Globus pallidus (tissue), 1 donor: ENCODE measurements around the gene BAIAP2L2.
A peak's percentile ranks its signal among the peaks of the same experiment; 100 is the strongest.
"Not testable (repeated sequence)": the region's sequence is repeated elsewhere in the genome, so short reads cannot be mapped to it uniquely, and the experiment has no call there.

ENCODE experiments used
- DNase-seq: peaks from one replicate; pipeline ENCODE4 v3.0.0-alpha.2; 2015; ENCODE audit warnings: low spot score

Gene BAIAP2L2

DNA sequence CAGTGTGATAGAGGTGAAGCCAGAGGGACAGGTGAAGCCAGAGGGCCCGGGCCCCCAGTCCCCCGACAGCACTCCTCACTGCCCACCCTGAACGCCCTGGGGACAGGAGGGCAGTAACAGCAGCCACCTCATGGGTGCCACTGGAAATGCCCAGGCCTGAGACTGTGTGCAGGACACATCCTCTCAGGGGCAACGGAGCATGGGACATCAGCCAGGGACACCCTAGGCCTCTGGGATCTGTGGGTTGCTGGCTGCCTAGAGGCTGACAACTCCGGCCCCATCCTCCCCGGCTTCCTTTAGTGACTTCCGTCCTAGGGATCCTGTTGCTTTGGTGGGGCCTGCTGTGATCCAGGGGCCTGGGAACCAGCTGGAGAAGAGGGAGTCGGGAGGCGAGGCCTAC is 17.4 kb upstream of the BAIAP2L2 start:
- DNase-seq, result no peak

DNA sequence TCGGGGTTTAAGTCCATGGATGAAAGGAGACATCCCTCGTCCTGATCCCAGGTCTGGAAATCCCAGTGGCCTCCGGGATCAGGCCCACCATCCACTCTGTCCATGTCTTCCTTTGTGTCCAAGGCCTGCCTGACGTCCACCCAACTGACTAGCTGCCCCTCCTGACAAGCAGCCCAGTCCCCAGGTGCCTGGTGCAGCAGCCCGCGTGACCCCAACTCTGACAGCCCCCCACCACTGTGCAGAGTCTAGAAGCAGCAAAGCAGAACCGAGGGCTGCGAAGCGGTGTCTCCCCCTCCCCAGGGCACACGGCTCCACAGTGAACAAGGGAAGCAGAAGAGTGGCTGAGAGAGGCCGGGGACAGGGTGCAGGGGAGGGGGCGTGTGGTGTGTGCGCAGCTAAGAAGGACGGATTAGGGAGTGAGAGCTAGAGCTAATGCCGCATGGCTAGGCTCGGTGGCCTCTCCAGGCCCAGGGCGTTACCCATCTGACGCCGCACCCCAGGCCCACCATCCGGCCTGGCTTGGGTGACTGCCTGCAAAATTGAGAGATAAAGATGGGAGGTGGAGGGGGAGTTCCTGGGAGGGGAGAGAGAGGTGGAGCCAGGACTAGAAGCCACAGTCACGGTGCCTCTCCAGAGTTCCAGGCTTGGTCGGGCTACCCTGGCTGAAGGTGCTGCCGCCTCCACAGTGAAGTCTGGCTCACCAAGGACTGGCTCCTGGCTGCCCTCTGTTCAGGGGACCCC is 16.6 kb upstream of the BAIAP2L2 start:
- no peak for DNase-seq

- DNase-seq, result no peak
These were observed 15.3 kb upstream of the BAIAP2L2 start for GRCh38 chr22:38125751-38126201.

DNA sequence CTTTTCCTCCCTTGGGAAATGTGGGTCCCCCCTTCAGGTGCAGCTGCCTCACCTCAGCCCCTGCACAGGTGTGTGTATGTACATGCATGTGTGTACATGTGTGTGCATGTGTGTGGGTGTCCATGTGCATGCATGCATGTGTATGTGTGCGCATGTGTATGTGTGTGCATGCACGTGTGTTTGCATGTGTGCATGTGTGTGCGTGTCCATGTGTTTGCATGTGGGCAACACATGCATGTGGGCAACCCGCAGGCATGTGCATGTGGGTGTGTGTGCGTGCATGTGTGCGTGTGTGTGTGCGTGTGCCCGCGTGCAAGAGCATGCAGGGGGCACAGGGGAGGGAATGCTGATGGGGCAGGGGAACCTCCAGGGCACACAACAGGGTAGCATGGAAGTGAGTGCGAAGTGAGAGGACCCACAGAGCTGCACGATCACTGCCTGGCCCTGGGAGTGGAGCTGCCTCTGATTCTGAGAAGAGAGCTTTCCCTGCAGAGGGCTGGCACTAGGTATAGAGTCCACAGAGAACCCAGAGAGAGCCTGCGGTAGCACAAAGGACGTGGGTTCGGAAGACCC is 14.6 kb upstream of the BAIAP2L2 start:
- no peak for DNase-seq

DNA sequence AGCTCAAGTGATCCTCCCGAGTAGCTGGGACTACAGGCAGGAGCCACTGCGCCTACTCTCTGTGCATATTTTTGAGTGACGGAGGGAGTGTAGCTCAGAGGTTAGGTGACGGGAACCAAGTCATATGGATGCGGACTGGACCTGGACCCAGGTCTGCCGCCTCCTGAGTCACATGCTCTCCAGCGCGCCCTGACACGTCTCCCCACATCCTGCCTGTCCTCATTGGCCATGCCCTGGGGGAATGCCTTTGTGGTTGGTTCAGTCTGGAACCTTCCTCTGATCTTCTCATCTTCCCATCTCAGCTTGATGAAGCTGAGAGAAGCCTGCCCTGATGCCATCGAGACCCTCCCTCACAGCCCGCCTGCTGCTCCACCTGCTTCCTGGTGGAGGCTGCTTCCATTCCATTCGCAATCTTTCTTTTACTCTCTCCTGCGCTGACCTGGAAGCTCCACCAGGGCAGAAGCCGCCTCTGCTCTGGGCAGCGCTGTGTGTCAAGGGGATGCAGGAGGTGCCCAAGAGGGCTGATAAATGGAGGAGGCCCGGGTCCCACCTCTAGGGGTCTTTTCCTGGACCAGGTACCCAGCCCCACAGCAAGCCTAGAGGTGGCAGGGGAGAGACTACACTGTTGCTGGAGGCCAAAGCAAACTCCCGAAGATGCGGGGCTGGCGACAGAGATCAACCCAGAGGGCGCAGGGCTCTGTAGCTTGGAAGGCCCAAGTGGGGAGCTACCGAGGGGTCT is 13.9 kb upstream of the BAIAP2L2 start:
- no peak for DNase-seq

- DNase-seq, result no peak
These were observed 12.1 kb upstream of the BAIAP2L2 start for GRCh38 chr22:38122616-38123015.

DNA sequence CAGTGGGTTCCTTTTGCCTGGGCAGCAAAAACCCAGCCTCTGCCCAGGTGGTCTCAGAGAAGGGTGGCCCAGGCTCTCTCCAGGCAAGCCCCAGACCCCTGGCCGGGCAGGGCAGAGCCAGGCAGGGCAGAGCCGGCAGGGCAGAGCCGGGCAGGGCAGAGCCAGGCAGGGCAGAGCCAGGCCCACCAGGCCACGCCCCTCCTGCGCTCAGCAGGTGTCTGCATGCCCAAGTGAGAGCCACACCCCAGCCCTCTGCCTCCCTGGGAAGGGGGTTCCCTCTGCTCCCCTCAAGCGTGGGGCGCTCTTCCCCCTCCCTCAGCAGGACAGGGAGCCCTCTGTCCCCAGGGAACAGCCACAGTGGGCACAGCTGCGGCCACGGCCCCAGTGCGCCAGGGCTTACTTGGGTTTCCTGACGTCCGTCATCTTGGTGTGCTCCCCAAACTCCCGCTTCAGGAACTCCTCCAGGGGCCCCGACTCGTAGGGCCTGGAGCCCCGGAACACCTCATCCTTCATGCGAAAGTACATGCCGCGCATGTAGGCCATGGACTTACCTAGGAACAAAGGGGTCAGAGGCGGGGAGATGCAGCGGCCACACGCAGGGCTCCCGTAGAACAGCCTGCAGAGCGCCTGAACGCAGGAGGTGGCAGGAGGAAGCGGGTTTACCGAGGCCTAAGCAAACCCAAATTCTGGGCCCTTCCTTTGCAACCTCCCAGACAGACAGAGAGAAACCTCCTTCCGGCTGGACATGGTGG is 10.1 kb upstream of the BAIAP2L2 start:
- DNase-seq, result no peak

DNA sequence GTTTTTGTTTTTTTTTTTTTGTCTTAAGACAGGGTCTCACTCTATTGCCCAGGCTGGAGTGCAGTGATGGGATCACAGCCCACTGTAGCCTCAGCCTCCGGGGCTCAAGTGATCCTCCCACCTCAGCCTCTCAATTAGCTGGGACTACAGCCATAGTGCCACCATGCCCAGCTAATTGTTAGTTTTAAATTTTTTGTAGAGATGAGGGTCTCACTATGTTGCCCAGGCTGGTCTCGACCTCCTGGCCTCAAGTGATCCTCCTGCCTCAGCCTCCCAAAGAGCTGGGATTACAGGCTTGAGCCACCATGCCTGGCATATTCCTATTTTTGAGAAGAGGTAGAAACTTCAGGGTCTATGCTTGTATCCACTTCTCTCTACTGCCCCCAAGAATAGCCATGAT is 8.3 kb upstream of the BAIAP2L2 start:
- not testable (repeated sequence) for DNase-seq

DNA sequence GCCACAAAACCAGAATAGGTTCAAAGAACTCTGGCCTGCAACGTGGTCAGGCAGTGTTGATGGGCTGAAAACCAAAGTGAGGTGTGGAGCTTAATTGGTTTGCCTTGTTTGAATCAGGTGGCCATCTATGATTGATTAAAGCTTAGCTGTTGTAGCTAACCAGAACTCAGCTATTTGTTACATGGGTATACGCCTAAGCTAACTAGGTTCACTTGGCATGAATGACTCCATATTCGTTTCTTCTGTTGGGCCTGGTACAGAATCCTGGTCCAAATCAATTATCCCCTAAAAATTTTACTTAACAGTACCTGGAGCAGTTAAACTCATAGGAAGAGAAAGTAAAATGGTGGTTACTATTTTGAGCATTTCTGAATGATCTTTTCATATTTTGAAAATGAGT is 7.7 kb upstream of the BAIAP2L2 start:
- DNase-seq, result no peak

GRCh38 chr22:38117556-38117955 is 7.1 kb upstream of the BAIAP2L2 start:
- DNase-seq, result not testable (repeated sequence)

- DNase-seq, result no peak
These were observed 5.1 kb upstream of the BAIAP2L2 start for GRCh38 chr22:38115423-38116205.

DNA sequence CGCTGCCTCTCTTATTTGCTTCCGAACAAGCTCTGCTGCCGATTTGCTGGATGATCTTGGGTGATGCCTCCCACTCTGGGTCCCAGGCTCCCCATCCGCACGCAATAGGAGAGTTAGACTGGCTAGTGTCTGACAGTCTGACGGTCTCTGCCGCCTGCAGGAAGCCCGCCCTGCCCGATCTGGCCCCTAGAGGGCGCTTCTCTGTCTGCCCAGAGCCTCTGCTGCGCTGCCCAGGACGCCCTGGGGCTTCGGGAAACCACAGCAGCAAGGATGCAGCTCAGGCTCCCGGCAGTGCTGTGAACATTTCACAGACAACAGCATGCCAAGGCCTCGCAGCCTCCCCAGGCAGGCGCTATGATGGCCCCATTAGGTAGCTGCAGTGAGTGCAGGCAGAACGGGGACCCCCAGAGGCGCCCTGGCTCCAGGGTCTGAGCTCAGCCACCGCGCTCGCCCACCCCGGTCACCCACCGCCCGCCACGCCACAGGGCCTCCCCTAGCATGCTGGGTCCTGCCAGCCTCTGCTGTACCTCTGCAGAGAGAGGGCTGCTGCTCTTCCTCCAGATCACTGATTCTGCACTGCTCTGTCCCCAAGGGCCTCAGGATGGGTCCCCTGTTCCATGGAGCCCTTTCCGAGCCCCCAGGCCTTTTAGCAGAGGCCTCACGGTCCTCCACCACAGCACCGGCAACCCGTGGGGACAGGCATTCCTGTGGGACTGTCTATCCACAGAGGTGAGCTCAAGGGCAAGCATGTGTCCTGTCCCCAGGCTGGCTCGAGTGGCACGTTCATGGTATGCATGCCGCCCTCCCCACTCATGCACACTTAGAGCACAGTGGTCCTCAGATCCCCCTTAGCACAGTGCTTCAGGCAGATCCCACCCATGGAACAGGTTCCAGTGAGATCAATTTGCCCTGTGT is 4.3 kb upstream of the BAIAP2L2 start:
- peak; percentile 80 for DNase-seq

DNA sequence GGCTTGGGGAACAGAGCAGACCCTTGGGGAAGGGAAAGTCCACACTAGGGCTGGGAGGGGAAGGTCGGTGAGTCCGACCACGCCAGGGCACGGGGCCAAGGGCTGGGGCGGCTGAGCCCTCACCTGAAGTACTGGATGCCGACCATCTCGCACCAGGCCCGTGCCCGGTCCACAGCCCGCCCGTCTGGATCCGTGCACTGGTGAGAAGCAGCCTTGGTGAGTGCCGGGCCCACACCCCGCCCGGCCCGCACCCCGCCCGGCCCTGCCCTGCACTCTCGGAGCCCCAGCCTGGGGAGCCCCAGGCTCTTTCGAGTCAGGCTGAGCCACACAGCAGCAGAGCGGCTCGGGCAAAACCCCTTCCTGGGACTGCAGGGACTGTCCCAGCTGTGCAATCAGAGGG is 1.9 kb upstream of the BAIAP2L2 start:
- no peak for DNase-seq

DNA sequence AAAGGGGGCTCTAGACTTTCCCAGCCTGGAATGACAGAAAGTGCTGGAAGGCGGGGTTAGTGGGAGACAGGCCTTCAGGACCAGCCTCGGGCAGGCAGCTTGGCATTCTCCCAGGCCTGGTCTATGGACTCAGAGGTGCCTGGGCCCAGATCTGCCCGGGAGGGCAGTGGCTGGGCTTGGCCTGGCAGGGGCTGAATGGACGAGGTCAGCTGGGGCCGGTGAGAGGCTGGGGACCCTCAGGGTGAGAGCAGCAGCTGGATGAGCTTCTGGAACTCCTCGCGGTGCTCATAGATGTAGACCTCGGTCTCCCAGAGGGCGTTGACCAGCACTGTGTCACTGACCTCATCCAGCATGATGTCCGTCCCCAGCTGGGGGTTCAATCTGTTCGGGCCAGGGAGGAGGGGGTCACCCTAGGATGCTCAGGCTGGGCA is 1.5 kb upstream of the BAIAP2L2 start:
- no peak for DNase-seq

DNA sequence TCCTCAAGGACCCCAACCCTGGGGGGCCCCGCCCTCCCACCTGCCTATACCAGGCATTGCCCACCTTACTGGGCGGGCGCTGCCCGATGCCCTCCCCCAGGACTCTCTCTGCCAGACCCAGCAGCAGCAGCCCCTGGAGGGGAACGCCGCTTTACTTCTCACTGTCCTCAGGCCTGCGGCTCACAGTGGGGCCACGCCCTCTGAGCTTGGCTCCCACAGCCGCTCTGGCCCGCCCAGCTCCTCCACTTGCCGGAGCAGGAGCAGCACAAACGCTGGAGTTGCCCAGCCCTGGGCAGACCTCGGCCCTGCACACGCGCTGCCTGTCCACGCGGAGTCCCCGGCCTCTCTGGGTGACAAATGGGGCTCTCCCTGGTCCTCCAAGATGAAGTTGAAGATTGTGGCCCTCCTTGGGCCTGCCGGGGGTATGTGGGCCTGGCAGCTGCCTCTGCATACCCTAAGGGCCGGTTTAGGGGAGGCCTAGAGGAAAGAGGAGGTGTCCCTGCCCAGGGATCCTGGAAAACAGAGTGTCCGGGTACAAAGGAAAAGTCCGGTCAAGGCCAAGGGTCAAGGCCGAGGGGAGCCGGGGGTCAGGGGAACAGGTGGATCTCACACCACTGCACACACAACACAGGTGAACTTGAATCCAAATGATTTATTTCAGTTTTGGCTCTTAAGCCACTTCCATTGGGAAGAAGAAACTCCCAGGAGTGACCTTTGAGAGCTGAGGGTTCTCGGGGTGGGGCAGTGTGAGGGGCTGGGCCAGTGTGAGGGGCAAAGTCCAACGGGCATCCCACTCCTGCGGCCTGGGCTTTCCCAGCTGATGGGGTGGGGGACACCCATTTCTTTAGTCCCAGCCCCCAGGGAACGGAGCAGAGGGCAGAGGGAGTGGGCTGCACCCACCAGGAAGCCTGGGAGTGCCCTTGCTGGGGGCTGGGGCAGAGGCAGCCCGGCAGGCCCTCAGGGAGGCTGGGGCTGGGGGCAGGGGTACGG is 674 bp upstream of the BAIAP2L2 start:
- DNase-seq, result no peak

GRCh38 chr22:38109371-38110001 is 998 bp downstream of the BAIAP2L2 start:
- no peak for DNase-seq

GRCh38 chr22:38108561-38109319 is 1.7 kb downstream of the BAIAP2L2 start:
- DNase-seq, result no peak
